Vagina (tissue), 2 donors: ENCODE measurements around the gene TXNDC9. TPM values are rescaled to one million over a fixed set of nuclear protein-coding genes. Genes with fewer than 3 reads are reported as not detected.
A peak's percentile ranks its signal among the peaks of the same experiment; 100 is the strongest.

Source experiments
- DNase-seq, 2 donors: peaks; one replicate each; pipeline ENCODE4 v3.0.0-alpha.2; 2017; ENCODE audit errors: extremely low spot score in 2 of 2
- H3K27ac ChIP-seq: fragments of 200-600 bp; sonication (generic); one replicate; pipeline ENCODE4 v1.5.1; 2019
- H3K27me3 ChIP-seq: fragments of 200-600 bp; sonication (generic); one replicate; pipeline ENCODE4 v1.5.1; 2019
- H3K36me3 ChIP-seq, 2 donors: fragments of 200-600 bp; sonication (generic); one replicate each; pipeline ENCODE4 v1.5.1; 2017 to 2019
- H3K4me1 ChIP-seq: fragments of 200-600 bp; sonication (generic); one replicate; pipeline ENCODE4 v1.5.1; 2019
- H3K4me3 ChIP-seq, 2 donors: fragments of 200-600 bp; sonication (generic); 1 replicate in 1 of 2; 2 replicates in 1 of 2; pipeline ENCODE4 v1.5.1; 2016 to 2019
- H3K9me3 ChIP-seq: fragments of 200-600 bp; sonication (generic); one replicate; pipeline ENCODE4 v1.5.1; 2019
- CTCF ChIP-seq, 3 experiments: fragments of 450-650 bp in 2 of 3; fragments of 200-600 bp in 1 of 3; sonication (generic) in 1 of 3; IDR thresholded peaks; one replicate each; pipeline ENCODE4 v1.5.1; 2017 to 2019; ENCODE audit warnings: antibody characterized with exemption in 3 of 3, mild to moderate bottlenecking in 2 of 3, moderate library complexity in 2 of 3
- POLR2A ChIP-seq, 2 donors: fragments of 450-650 bp; IDR thresholded peaks; one replicate each; pipeline ENCODE4 v1.6.1; 2017; ENCODE audit warnings: antibody characterized with exemption in 2 of 2, mild to moderate bottlenecking in 2 of 2, moderate library complexity in 2 of 2
- POLR2AphosphoS5 ChIP-seq, 2 donors: sonication (generic); formaldehyde crosslinking; IDR thresholded peaks; one replicate each; pipeline ENCODE4 v1.9.0; 2017; ENCODE audit warnings: antibody characterized with exemption in 2 of 2, mild to moderate bottlenecking in 2 of 2, low read depth in 1 of 2; ENCODE audit not compliant: insufficient read depth in 1 of 2
- intact Hi-C: fragments of 100-400 bp; cut with DNase I; formaldehyde crosslinking; loops from one replicate; pipeline ENCODE4 v1.15.1; 2023
- total RNA-seq: library from RNA; depleted of rRNA; stranded (reverse); fragments of >200 nt; gene quantifications from one replicate; pipeline ENCODE4 v1.2.3, GENCODE V29; 2016

TXNDC9 gene
- total RNA-seq, 1 donor from 2014 or later, result 37.1 TPM

- no peak overlapping the region for H3K27ac ChIP-seq
- TF ChIP-seq POLR2A (IDR thresholded peaks at IDR 0.05) (no peak), CTCF (IDR thresholded peaks at IDR 0.05) (no peak), POLR2AphosphoS5 (IDR thresholded peaks at IDR 0.05; ENCODE audit: insufficient read depth in 1 of 2, low read depth in 1 of 2) (no peak)
- H3K36me3 ChIP-seq, result no peaks in the 10 kb centered on the region
- intact Hi-C loops, result loop anchor here (10.0 kb wide), 1 partner anchor 142 kb away; no protein-coding TSS in a partner anchor
- no peak for DNase-seq
- H3K27me3 ChIP-seq, result no peaks in the 10 kb centered on the region
- no peak overlapping the region for H3K4me3 ChIP-seq
- H3K4me1 ChIP-seq, result peaks cover 25% of the 10 kb centered on the region
- H3K9me3 ChIP-seq, result no peaks in the 10 kb centered on the region
Observed at GRCh38 chr2:99342536-99342935, 6.4 kb upstream of the TXNDC9 start.

GRCh38 chr2:99340669-99341236 lies 4.6 kb upstream of the TXNDC9 start:
- no peaks in the 10 kb centered on the region for H3K9me3 ChIP-seq
- no peak for DNase-seq
- H3K4me1 ChIP-seq, result peaks cover 18% of the 10 kb centered on the region
- no peak overlapping the region for H3K27ac ChIP-seq
- H3K4me3 ChIP-seq, result no peak overlapping the region
- intact Hi-C loops, result loop anchor here (10.0 kb wide), 1 partner anchor 144 kb away; no protein-coding TSS in a partner anchor
- H3K36me3 ChIP-seq, result no peaks in the 10 kb centered on the region
- H3K27me3 ChIP-seq, result no peaks in the 10 kb centered on the region
- TF ChIP-seq CTCF (IDR thresholded peaks at IDR 0.05) (no peak), POLR2AphosphoS5 (IDR thresholded peaks at IDR 0.05; ENCODE audit: insufficient read depth in 1 of 2, low read depth in 1 of 2) (no peak), POLR2A (IDR thresholded peaks at IDR 0.05) (no peak)

- H3K27me3 ChIP-seq, result no peaks in the 10 kb centered on the region
- H3K9me3 ChIP-seq, result no peaks in the 10 kb centered on the region
- peaks cover 0 to 1% of the 10 kb centered on the region in 2 donors for H3K36me3 ChIP-seq
- no peak for DNase-seq
- H3K27ac ChIP-seq, result peak overlapping the region; percentile 91
- intact Hi-C loops, result no loop called here
- peaks cover 34% of the 10 kb centered on the region for H3K4me1 ChIP-seq
- peak overlapping the region; percentile 78 to 97 for H3K4me3 ChIP-seq
- no peak for TF ChIP-seq POLR2A (IDR thresholded peaks at IDR 0.05)
- no peak for TF ChIP-seq POLR2AphosphoS5 (IDR thresholded peaks at IDR 0.05; ENCODE audit: insufficient read depth in 1 of 2, low read depth in 1 of 2)
- no peak for TF ChIP-seq CTCF (IDR thresholded peaks at IDR 0.05)
Observed at GRCh38 chr2:99338029-99338585, 2.0 kb upstream of the TXNDC9 start.

- Histone ChIP-seq H3K9me3 (no peaks in the 10 kb centered on the region), H3K27ac (peak within 1 kb of the TSS; percentile 91), H3K4me1 (peaks cover 34% of the 10 kb centered on the region), H3K27me3 (no peaks in the 10 kb centered on the region), H3K36me3 (peaks cover 0 to 8% of the 10 kb centered on the region in 2 donors), H3K4me3 (peak within 1 kb of the TSS; percentile 78 to 97)
- intact Hi-C loops, result no loop called here
- DNase-seq, result peak in 1 of 2 donors; percentile 95
- no peak for TF ChIP-seq POLR2A (IDR thresholded peaks at IDR 0.05)
- TF ChIP-seq POLR2AphosphoS5 (IDR thresholded peaks at IDR 0.05; ENCODE audit: insufficient read depth in 1 of 2, low read depth in 1 of 2), result peak; percentile 86 to 91
- TF ChIP-seq CTCF (IDR thresholded peaks at IDR 0.05), result peak; percentile 24 to 61 (median 26)
Observed at GRCh38 chr2:99337113-99338028, 1.2 kb upstream of the TXNDC9 start, which contains the start of gene EIF5B. Gene EIF5B (plus strand): TSS chr2:99337389. CDS start chr2:99337555, 166 bp downstream.
